Left ventricle myocardium inferior (tissue), 1 donor: ENCODE data around the gene ZMIZ1. TPM values are rescaled to one million over a fixed set of nuclear protein-coding genes. Genes with fewer than 3 reads are reported as not detected.

Experiments
- DNase-seq: peaks from one replicate; pipeline ENCODE4 v3.0.0-alpha.2; 2020
- H3K27ac ChIP-seq: fragments of 200-600 bp; replicated peaks from 2 replicates; pipeline ENCODE4 v1.8.0; 2021
- H3K27me3 ChIP-seq: fragments of 200-600 bp; 2 replicates; pipeline ENCODE4 v1.8.0; 2021; ENCODE audit warnings: low read depth
- H3K36me3 ChIP-seq: fragments of 200-600 bp; 2 replicates; pipeline ENCODE4 v1.8.0; 2021
- H3K4me1 ChIP-seq: fragments of 200-600 bp; 2 replicates; pipeline ENCODE4 v1.8.0; 2021
- H3K4me3 ChIP-seq: fragments of 200-600 bp; 2 replicates; pipeline ENCODE4 v1.8.0; 2021; ENCODE audit warnings: mild to moderate bottlenecking, moderate library complexity
- H3K9me3 ChIP-seq: fragments of 200-600 bp; replicated peaks from 2 replicates; pipeline ENCODE4 v1.8.0; 2021
- intact Hi-C: fragments of 100-400 bp; cut with micrococcal nuclease; formaldehyde crosslinking; loops from one replicate; pipeline ENCODE4 v1.11.0; 2022
- total RNA-seq: library from RNA; stranded (reverse); fragmentation: NEBNext Ultra II Directional; extraction: Animal tissue kit (Norgen Biotek cat#: 25700); gene quantifications from one replicate; pipeline ENCODE4 v1.2.1, GENCODE V29; 2021
- TF ChIP-seq, protein P1 (sequence below): fragments of 200-600 bp; IDR thresholded peaks from 2 replicates; pipeline ENCODE4 v1.8.0; 2021; ENCODE audit warnings: antibody characterized with exemption, mild to moderate bottlenecking, borderline replicate concordance
- donor health status: DM: no; HTN: yes; CAD: no; lungs with severe emphysema.

Gene ZMIZ1
- total RNA-seq, 1 donor from 2014 or later, result 55.9 TPM

DNA sequence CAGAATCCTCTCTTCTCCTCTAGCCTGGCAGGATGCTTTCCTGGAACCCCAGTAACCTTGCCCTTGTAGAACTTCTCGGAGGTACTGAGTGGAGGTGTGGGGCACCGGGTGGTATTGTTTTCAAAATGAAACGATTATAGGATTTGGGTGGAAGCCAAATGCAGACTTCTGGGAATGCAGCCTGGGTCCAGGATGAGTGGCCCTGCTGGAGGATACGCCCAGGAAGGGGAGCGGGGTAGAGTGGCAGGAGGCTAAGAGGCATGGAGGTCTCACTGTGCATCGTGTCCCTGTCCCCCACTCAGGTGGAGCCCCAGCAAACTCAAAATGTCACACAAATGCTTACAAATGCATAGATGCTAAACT is 169.4 kb downstream of the ZMIZ1 start:
- peaks cover 97% of the 10 kb centered on the region for H3K4me1 ChIP-seq

DNA sequence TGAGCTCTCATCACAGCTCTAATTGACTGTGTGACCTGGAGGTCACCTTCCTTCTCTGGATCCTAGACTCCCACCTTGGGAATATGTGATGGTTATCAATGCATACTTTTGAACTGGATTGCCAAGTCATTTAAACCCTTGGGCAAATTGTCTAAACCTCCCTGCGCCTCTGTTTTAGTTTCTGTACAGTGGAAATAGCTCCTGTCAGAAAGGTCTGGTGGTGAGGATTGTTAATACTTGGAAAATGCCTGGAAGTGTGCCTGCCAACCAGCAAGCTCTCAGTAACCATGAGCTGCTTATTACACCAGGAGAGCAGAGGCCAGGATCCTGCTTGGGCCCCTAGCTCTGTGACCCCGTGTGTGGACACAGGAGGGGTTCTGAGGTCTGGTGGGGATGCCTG is 169.8 kb downstream of the ZMIZ1 start:
- Histone ChIP-seq H3K9me3 (no peaks in the 10 kb centered on the region), H3K27me3 (no peaks in the 10 kb centered on the region), H3K27ac (peak overlapping the region; percentile 97), H3K36me3 (no peaks in the 10 kb centered on the region), H3K4me3 (no peak overlapping the region), H3K4me1 (peaks cover 93% of the 10 kb centered on the region)
- intact Hi-C loops, result no loop called here
- TF ChIP-seq, protein P1, sequence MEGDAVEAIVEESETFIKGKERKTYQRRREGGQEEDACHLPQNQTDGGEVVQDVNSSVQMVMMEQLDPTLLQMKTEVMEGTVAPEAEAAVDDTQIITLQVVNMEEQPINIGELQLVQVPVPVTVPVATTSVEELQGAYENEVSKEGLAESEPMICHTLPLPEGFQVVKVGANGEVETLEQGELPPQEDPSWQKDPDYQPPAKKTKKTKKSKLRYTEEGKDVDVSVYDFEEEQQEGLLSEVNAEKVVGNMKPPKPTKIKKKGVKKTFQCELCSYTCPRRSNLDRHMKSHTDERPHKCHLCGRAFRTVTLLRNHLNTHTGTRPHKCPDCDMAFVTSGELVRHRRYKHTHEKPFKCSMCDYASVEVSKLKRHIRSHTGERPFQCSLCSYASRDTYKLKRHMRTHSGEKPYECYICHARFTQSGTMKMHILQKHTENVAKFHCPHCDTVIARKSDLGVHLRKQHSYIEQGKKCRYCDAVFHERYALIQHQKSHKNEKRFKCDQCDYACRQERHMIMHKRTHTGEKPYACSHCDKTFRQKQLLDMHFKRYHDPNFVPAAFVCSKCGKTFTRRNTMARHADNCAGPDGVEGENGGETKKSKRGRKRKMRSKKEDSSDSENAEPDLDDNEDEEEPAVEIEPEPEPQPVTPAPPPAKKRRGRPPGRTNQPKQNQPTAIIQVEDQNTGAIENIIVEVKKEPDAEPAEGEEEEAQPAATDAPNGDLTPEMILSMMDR, result no peak
- DNase-seq, result no peak

More for the DNA sequence above, 169.4 kb downstream of the ZMIZ1 start:
- Histone ChIP-seq H3K9me3 (no peaks in the 10 kb centered on the region), H3K27me3 (no peaks in the 10 kb centered on the region), H3K4me3 (no peak overlapping the region), H3K36me3 (peaks cover under 1% of the 10 kb centered on the region), H3K27ac (peak overlapping the region; percentile 97)
- TF ChIP-seq, protein P1, result no peak
- intact Hi-C loops, result no loop called here
- no peak for DNase-seq

DNA sequence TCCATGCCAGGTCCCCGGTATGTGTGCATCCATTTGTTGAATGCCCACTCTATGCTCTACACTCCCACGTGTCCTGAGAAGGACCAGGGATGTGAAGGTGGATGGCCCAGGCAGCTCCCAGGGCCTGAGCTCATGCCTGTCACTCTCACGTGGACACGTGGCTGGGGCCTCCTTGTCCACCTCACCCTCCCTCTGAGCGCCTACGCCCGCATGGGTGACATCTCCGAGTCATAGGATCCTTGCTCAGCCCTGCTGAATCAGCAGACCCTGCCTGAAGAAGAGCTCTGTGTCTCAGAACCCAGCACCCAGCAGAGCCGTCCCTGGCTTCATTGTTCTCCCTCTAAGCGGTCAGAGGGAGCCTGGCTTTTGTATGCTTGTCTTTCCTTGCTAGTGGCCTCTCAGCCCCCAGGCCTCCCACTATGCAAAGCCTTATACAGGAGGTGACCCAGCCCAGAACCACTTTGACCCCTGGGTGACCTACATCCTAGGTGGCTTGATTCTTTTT is 170.6 kb downstream of the ZMIZ1 start:
- no peaks in the 10 kb centered on the region for H3K36me3 ChIP-seq
- H3K4me3 ChIP-seq, result no peak overlapping the region
- H3K27me3 ChIP-seq, result no peaks in the 10 kb centered on the region
- TF ChIP-seq, protein P1, result no peak
- H3K27ac ChIP-seq, result peak overlapping the region; percentile 97
- no peaks in the 10 kb centered on the region for H3K9me3 ChIP-seq
- H3K4me1 ChIP-seq, result peaks cover 95% of the 10 kb centered on the region
- DNase-seq, result peak; percentile 36
- intact Hi-C loops, result no loop called here

DNA sequence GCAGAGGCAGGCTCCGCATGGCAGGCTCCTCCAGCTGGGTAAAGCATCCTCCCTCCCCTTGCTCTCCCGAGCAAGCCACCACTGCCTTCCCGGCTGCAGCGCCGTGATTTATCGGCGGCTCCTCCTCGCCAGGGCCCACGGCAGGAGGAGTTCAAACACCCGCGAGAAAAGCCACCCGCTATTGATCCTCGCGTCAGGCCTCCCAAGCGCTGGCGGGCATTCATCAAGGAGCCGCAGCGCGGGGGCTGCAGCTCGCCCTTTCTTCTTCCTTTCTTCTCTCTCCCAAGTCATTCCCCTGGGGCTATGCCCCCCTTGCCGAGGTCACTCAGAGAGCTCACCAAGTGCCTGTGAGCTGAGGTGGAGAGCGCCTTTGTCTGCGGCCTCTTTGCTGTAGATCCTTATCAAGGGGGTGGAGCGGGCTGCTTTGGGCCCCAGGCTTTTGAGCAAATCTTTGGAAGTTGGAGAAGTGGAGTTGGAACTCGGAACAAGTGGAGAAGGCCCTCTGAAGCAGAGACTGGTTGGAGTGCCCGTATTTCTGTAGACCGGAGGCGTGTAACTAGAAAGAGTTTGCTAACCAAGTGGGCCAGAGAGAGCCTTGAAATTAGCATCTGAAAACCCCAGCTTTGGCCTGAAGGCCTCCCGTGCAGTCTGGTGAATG is 171.3 kb downstream of the ZMIZ1 start:
- Histone ChIP-seq H3K27ac (peak overlapping the region; percentile 97), H3K9me3 (no peaks in the 10 kb centered on the region), H3K4me1 (peaks cover 95% of the 10 kb centered on the region), H3K4me3 (no peak overlapping the region), H3K36me3 (no peaks in the 10 kb centered on the region), H3K27me3 (no peaks in the 10 kb centered on the region)
- intact Hi-C loops, result no loop called here
- no peak for DNase-seq
- TF ChIP-seq, protein P1, result no peak

DNA sequence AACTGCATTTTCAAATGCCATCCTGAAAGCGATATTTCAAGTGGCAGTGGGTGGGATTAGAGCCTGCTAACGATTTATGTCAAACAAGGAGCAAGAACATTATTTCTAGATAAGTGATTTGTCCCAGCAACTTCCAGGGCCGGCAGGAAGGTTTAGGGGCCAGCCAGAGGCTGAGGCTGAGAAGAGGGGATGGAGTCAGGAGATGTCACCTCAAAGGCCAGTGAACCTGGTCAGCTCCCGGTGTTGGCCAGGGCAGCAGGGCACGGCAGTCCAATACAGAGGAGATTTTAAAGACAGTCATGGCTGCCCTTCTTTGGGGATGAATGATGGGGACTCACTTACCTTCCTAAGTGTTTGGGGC is 172.8 kb downstream of the ZMIZ1 start:
- Histone ChIP-seq H3K9me3 (no peaks in the 10 kb centered on the region), H3K36me3 (no peaks in the 10 kb centered on the region), H3K4me3 (peak overlapping the region; percentile 70), H3K4me1 (peaks cover 95% of the 10 kb centered on the region), H3K27me3 (no peaks in the 10 kb centered on the region), H3K27ac (peak overlapping the region; percentile 97)
- TF ChIP-seq, protein P1, result no peak
- no peak for DNase-seq
- intact Hi-C loops, result no loop called here
